CMK (cell line): Measurements from ENCODE around the gene FXYD5.
"Not testable (repeated sequence)": the region's sequence is repeated elsewhere in the genome, so short reads cannot be mapped to it uniquely, and the experiment has no call there.

Experiments used
- DNase-seq: peaks from one replicate; pipeline ENCODE4 v3.0.0-alpha.2; 2010; ENCODE audit warnings: low read depth

The FXYD5 gene

DNA sequence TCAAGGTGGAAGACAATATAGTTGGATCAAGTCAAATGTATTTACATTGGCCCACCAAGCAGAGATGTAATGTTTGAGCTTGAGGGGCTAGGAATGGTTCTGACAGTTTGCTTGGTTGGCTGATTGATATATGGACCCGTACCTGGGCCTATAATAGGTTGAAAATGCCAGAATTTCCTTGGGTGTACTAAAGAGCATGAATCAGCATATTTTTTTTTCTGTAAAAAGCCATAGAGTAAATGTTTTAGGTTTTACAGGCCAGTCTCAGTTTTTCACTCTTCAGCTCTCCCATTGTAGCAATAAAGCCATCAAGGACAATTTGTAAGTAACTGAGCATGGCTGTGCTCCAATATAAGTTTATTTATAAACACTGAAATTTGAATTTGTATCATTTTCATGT lies 26.9 kb downstream of the FXYD5 start:
- DNase-seq, result no peak

DNA sequence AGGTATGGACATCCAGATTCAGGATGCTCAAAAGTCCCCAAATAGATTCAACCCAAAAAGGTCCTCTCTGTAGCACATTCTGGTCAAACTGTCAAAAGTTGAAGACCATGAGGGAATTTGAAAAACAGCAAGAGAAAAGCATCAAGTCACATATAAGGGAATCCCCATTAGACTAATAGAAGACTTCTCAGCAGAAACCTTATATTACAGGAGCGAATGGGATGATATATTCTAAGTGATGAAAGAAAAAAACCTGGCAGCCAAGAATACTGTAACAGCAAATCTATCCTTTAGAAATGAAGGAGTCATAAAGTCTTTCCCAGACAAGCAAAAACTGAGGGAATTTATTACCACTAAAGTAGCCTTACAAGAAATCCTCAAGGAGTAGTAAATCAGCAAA lies 29.7 kb downstream of the FXYD5 start:
- DNase-seq, result no peak

DNA sequence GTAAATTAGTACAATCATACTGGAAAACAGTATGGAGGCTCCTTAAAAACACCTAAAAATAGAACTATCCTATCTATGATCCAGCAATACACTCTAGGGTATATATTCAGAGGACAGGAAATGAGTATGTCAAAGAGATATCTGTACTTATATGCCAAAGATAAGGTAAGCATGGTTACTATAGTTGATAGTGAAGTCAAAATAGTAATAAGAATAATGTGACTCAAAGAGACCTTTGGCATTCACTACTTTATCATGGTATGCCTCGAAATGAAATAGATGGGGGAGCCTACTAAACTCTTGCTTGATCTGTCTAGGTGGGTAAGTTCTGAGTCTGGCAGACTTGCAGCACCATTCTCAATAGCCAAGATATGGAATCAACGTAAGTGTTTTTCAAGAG lies 30.3 kb downstream of the FXYD5 start:
- no peak for DNase-seq

DNA sequence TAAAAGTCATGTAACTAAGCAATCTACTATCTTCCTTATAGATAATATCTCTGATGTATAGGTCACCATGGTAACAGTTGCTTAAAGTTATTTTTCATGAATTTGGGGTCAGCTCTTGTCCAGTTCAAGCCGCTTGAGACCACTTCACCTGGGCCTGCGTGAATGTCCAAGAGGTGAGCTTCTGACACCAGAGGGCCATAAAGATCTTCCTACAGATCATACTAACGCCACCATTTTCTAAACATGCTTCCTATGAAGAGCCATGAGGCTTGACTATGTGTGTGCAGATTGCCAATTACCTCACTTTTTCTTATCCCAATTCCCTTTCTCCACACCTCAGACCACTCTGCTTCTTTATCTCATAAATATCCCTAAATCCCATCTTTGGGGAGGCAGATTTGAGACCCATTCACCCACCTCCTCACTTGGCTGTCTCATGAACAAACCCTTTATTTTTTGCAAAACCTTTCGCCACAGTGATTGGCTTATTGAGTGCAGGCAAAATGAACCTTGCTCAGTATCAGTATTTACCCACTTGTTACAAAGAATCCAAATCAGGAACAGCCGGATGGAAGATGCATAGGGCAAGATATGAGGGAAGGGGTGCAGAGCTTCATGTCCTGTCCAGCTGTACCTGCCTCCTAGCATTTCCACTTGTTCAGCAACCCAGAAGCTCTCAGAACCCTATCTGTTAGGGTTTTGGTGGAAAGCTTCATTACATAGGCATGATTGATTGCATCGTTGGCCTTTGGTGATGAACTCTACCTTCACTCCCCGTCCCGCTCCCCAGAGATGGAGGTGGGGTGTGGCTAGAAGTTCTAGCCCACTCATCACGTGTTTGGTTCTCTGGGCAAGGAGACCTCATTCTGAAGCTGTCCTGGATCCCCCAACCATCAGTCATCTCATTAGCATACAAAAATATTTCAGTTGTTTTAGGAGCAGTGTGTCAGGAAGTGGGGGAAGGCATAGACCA lies 39.8 kb downstream of the FXYD5 start:
- DNase-seq, result no peak

DNA sequence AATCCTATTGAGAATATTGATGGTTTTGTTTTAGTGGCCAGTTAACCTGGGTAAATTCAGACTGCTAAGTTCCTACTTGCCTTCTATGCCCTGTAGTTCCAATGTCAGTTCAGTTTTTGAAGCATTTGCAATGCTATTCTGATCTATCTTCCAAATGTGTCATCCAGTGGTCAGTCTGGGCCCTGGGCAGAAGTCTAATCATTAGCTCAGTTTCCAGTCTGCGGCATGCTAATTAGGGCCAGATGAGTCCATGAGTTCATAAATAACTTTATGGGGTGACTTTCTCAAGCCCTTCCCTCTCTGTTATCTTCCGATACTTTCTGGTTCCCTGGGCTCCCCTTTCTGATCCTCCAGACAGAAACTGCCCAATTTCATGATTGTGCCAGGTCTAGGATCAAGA lies 41.3 kb downstream of the FXYD5 start:
- no peak for DNase-seq

DNA sequence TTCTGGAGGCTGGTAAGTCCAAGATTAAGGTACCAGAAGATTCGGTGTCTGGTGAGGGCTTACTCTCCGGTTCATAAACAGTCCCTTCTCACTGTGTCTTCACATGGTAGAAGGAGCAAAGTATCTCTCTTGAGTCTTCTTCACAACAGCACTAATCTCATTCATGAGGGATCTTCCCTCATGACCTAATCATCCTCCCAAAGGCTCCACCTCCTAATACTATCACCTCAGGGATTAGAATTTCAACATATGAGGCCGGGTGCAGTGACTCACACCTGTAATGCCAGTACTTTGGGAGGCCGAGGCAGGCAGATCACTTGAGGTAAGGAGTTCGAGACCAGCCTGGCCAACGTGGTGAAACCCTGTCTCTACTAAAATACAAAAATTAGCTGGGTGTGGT lies 42.3 kb downstream of the FXYD5 start:
- DNase-seq, result not testable (repeated sequence)

DNA sequence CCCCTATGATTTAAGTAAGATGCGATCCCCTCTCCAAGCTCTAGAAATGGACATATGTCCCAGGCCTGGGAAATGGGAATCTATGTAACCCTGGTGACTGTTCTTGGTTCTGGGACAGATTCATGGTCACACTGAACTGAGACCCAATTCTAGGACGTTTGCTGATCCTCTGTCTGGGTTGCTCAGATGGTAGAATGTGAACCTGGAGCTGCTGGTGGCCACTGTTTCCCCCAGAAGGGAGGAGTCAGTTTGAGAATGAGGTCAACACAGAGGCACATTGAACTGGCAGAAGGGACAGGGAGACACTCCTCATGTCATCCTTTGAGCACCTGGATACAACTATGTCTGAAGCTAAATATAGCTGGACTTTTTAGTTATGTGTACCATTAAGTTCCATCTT lies 44.9 kb downstream of the FXYD5 start:
- no peak for DNase-seq

DNA sequence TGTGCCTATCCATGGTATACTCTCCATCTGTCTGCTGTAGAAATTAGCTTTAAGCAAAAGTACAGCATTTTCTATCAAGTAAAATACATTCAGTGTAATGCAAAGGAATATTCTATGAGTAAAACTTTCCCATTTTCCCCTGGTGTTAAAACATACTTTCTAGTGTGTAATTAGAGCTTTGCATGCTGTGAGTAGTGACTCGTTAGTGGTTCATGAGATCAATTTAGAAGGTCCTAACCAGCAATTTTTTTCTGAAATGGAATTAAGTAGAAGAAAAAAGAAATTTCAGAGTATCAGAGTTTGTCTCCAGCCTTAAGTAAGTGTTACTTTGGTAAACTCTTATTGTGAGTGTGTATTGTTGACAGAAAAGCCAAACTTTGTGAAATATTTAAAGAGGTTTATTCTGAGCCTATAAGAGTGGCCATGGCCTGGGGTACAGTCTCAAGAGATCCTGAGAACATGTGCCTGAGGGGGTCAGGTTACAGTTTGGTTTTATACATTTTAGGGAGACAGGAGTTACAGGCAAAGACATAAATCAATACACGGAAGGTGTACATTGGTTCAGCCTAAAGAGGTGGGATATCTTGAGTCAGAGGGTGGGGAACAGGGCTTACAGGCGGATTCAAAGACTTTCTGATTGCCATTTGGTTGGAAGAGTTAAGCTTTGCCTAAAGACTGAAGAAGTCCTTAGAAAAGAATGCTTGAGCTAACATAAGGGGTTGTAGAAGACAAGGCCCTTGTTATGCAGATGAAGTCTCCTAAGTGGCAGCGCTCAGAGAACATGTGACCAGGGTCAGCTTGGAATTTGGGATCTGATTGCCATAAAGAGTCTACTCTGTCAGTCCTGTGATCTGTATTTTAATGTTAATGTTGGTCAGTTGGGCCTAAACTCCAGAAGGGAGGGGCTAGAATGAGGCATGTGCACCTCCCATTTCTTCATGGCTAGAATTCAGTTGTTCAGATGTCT lies 48.5 kb downstream of the FXYD5 start:
- no peak for DNase-seq

DNA sequence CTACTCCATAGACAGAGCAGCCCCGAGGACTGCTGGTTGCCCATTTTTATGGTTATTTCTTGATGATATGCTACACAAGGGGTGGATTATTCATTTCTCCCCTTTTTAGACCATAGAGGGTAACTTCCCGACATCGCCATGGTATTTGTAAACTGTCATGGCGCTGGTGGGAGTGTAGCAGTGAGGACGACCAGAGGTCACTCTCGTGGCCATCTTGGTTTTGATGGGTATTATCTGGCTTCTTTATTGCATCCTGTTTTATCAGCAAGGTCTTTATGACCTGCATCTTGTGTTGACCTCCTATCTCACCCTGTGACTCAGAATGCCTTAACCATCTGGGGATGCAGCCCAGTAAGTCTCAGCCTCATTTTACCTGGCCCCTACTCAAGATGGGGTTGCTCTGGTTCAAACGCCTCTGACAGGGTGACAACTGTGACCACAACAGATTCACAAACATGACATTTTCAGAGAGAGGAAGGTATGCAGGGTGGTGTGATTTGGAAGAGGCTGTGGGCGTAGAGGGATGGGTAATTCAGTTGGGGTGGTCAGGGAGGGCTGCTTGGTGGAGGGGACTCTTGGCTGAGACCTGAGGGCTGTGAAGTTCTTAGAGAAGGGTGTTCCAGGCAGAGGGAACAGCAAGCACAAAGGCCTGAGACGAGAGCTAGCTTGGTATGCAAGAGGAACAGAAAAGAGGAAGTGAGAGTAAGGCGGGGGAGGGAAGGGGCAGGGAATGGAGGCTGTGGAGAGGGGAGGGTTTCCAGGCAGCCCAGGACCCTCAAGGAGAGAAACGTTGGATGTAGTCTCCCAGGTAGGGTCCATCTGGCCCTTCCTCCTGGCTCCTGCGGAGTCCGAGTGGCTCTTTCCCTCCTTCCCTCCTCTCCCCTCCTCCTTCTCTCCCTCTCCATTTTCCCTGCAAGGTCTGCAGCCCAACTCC lies 50.5 kb downstream of the FXYD5 start:
- no peak for DNase-seq

DNA sequence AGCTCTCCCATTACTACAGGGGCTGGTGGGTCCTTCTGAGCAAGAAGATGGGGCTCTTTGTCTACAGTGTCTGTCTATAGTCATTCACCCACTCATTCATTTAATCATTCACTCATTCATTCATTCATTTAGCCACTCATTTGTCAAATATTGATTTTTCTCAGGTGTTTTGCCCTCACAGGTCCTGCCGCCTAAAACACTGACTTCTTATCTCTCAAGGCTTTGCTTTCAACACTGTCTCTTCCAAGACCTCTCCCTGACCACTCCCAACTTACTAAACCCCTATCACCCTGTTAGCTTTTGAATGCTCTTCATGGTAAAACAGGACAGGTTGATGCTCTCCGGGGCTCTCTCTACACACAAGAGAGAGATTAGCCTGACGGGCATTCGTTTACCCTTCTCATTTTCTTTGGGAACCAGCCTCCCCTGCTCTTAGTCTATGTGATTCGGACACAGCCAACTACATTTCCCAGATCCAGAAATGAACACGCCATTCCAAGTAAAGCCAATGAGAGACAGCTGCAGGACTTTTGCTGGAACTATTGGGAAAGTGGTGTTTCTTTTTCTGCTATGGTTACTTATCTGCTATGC lies 51.3 kb downstream of the FXYD5 start:
- DNase-seq, result no peak

DNA sequence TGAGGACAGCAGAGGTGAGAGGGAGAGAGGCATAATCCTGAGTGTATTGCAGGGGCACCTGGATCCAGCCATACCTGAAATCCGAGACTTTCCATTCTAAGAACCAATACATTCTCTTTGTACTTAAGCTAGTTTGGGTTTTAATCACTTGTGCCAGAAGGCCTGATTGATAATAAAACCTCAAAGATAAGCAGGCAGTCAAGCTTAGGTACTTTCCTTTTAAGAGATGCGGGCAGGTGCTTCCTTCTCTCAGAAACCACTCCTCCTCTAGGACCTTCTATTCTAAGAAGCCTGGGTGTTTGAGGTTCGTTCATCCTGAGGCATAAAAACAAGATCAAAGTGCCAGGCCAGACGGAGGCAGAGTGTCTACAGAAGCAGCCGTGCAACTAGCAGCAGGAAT lies 51.8 kb downstream of the FXYD5 start:
- DNase-seq, result no peak

DNA sequence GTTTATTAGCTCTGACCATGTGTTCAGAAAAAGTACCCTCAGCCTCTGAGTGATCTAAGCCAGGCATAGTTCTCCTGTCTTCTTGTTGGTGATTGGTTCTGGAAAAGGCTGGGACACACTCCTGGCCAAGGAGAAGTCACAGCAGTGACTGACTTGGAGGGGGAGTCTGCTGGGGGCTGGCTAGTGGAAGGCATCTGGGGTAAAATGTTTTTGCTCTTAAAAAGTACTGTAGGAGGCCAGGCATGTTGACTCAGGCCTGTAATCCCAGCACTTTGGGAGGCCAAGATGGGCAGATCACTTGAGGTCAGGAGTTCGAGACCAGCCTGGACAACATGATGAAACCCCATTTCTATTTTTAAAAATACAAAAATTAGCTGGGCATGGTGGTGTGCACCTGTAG lies 52.3 kb downstream of the FXYD5 start:
- no peak for DNase-seq

DNA sequence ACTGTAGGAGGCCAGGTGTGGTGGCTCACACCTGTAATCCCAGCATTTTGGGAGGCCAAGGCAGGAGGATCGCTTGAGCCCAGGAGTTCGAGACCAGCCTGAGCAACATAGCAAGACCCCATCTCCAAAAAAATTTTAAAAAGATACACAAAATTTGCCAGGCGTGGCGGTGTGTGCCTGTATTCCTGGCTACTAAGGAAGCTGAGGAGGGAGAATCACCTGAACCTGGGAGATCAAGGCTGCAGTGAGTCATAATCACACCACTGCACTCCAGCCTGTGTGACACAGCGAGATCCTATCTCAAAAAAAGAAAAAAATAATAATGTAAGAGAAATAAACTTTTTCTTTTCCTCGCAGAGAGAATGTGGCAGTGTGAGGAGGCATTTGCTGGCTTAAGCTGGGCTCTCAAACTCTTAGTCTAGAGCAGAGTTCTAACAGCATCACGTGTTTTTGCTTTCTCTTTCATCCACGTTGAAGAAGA lies 52.9 kb downstream of the FXYD5 start:
- DNase-seq, result no peak

DNA sequence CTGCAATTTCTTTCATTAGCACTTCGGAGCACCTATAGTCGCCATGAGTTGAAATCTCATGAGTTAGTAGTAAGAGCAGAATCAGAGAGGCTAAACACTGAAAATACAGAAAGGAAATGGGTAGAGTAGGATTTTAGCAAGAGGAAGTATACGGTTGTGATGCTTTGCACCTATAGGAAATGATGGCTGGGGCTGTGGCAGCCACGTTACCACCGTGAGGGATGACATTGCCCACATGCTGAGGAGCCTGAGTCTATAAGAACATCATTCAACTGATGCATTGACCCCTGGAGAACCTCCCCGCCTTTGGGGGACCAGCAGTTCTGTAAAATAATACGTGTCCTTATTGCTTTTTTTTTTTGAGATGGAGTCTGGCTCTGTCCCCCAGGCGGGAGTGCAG lies 53.6 kb downstream of the FXYD5 start:
- no peak for DNase-seq

DNA sequence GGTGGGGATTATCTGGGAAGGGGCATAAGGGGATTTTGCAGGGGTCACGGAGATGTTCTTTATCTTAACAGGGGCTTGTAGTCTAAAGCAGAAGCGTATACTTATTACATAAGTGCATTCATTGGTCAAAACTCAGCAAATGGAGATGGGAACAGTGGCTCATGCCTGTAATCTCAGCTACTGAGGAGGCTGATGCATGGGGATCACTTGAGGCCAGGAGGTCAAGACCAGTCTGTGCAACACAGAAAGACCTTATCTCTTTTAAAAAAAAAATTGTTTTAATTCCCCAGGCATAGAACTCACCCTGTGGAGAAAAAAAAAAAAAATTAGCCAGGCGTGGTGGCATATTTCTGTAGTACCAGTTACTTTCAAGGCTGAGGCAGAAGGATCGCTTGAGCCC lies 55.1 kb downstream of the FXYD5 start:
- DNase-seq, result no peak

DNA sequence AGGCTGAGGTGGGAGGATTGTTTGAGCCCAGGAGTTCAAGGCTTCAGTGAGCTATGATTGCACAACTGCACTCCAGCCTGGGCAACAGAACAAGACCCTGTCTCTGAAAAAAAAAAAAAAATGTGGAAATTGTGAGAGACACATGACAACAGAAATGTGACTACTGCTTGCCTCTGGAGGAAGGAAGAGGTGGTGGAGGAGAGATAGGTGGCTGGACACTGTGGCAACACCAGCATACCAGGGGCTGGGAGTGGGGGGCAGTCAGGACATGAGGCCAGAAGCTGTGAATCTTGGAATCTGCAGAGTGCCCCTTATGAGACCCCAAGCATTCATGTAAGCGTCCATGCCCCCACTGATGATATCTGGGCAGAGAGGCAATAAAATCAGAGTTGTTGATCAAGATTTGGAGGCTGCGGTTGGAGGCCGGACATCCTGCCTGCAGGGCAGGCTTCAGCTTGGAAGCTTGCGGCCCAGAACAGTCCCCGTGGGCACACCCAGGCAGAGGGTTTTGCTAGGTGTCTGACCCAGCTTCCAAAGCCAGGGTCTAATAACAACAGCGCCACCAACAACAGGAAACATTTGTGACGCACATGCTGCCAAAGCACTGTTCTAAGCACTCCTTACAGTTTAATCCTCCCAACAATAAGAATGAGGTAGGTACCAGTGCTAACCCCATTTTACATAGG lies 57.2 kb downstream of the FXYD5 start:
- DNase-seq, result peak; percentile 73

DNA sequence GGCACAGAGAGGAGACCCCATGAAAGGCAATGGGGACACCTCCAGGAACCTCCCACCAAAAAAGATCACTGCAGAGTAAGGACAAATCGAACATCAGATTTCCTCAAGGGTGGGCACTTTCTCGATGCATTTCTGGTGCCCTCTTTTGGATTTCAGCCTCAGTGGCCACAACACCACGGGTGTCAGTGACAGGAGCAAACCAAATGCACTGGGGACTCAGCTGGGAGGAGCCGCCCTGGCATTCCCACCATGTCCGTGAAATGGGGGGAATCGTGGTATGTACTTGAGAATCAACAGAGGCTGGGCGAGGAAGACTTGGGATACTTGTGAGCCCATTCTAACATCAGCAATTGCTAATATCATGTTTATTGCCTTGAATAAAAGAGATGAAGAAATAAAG lies 57.7 kb downstream of the FXYD5 start:
- DNase-seq, result no peak

DNA sequence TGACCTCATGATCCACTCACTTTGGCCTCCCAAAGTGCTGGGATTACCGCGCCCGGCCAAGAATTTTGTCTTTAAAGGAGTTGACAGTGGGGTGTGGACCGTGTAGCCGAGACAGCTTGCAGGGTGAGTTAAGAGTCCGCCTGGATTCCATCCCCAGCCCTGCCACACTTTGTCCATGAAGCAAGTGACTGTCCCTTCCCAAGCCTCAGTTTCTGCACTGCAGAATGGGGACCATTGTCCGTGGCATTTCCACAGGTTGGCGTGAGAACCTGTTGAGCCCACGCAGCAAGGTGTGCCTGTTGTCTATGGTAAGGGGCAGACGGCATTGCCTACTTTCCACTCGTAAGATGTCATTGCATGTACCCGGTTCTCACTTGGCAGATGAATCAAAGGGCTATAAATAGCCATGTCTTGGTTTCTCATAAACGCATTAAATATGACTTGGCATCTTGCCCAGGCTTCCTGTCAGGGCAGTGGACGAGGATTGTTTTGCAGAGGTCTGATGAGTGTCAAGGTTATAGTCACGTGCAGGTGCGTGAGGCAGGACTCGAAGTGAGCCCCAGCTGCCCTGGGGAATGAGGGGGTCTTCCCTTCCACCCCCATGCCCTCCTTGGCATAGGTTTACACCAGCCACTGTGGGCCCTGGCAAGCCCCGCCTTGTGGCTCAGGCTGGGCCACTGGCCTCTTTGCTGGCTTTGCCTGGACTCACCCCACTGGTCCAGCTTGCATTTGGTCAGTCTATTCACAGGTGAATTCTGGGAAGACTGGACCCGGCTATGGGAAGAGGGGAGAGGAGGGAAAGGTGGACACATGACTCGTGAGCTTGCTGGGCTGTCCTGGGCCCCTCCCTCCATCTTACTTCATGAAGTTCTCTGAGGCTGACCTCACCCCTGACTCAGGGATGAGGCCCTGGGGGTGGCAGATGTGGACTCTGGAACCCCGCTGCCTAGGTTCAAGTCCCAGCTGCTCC lies 59.4 kb downstream of the FXYD5 start:
- no peak for DNase-seq

DNA sequence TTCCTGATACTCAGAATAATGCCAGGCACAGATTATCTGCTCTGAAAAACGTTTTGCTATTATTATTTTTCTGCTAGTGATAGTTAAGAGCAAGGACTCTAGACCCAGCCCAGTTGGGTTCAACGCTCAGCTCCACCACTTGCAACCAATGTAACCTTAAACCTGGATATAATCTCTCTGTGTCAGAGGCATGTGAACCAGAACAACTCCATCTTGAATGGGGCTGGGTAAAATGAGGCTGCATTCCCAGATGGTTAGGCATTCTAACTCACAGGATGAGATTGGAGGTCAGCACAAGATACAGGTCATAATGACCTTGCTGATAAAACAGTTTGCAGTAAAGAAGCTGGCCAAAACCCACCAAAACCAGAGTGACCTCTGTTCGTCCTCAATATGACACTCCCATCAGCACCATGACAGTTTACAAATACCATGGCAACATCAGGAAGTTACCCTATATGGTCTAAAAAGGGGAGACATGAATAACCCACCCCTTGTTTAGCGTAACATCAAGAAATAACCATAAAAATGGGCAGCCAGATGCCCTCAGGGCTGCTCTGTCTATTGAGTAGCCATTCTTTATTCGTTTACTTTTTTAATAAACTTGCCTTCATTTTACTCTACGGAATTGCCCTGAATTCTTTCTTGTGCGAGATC lies 60.4 kb downstream of the FXYD5 start:
- DNase-seq, result no peak
